Right renal cortex interstitium (tissue), 3 donors: ENCODE measurements around the gene RIN2. TPM values are rescaled to one million over a fixed set of nuclear protein-coding genes. Genes with fewer than 3 reads are reported as not detected.
A peak's percentile ranks its signal among the peaks of the same experiment; 100 is the strongest.
"Not testable (repeated sequence)": the region's sequence is repeated elsewhere in the genome, so short reads cannot be mapped to it uniquely, and the experiment has no call there.

Experiments
- DNase-seq, 3 donors: peaks; one replicate each; pipeline ENCODE4 v3.0.0-alpha.2; 2013; ENCODE audit warnings: low read depth in 3 of 3, low spot score in 2 of 3
- polyA plus RNA-seq, 3 donors: library from polyadenylated mRNA; unstranded; fragments of 120-200 nt; gene quantifications; one replicate each; pipeline ENCODE4 v1.2.1, GENCODE V29; 2013; ENCODE audit not compliant: insufficient read length in 3 of 3

RIN2 gene
- polyA plus RNA-seq, 3 donors, result 38.2 to 41.0 (median 40.7) TPM

- peak; percentile 67 to 78 (median 78) for DNase-seq
Observed at GRCh38 chr20:19784511-19785172, 26.6 kb downstream of the RIN2 start.

DNA sequence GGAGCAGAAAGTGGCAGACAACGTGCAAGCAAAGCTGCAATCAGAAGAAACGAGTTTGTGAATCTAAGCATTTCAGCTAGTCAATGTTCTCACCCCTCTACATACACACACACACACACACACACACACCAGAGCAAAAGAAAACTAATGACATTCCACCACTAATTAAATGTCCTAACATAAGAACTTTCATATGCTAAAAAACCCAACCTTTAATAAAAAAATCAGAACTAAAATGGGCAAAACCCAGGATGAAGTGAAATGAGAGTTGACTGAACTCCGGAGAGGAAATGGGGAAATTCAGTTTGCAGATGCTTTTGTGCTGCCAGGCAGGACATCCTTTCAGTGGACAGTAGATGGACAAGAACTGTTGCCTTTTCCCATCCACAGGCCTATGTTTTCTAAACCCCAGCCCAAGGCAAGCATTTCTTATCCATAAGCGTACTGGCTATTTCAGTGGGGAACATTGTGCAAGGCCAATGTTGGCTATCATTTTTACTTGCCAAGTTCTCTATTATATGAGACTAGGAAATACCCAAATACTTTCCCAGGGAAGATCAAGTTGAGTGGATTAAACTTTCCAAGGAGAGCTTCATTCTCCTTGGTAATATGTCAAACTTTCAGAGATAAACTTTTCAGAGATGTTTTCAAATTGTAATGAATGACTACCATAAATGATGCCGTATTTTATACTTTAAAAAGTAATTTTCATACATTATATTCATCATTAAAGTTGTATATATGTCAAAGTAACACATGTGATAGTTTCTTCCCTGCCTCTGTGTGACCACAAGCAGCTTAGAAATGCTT lies 27.3 kb downstream of the RIN2 start:
- no peak for DNase-seq

GRCh38 chr20:19785983-19786285 lies 27.9 kb downstream of the RIN2 start:
- DNase-seq, result no peak

DNA sequence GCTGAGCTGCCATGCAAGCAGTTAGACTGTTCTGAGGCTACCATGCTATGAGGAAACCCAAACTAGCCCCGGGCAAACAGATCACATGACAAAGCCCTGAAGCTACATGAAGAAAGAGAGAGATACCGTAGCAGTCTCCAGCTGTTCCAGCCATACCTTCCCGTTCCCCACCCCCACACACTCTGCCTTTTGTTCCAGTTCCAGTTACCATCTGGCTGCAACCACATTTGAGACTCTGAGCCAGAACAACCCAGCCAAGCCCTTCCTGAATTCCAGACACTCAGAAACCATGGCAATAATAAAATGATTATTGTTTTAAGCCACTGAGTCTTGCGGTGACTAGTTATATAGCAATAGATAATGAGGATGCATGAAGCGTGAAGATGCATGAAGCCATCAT lies 28.3 kb downstream of the RIN2 start:
- no peak for DNase-seq

- no peak for DNase-seq
Observed at GRCh38 chr20:19787366-19787765, 29.3 kb downstream of the RIN2 start.

DNA sequence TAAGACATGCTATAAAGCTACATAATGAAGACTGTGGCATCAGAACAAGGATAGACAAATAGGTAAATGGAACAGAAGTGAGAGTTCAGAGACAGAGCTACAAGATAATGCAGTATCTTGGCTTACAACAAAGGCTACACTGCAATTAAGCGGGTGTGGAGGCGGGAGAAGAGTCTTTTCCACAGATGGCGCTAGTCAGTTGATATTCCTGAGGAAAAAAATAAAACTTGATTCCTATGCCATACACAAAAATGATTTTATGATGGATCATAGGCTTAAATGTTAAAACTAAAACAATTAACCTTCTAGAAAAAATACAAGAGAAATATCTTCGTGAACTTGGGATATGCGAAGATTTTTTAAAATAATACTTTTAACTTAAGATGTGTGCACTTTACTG lies 31.0 kb downstream of the RIN2 start:
- DNase-seq, result no peak

DNA sequence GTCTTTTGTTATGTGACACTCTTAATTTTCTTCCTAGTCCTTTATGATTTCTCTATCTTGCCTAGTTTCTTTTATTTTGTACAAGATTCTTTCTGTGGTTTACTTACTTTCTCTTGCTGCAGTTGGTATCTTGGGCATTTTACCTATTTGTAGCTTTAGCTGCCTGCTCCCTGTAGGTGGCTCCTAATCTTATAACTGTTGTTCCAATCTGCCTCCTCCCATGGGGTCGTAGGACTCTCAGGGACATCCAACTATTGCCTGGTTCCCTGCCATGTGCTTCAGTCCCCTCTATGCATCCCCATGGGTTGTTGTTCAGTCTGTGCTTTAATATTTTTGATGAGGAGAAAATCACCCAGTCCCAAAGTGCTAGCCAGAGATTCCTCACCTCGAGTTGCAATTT lies 31.4 kb downstream of the RIN2 start:
- no peak for DNase-seq

GRCh38 chr20:19791887-19792286 lies 33.8 kb downstream of the RIN2 start:
- no peak for DNase-seq

- DNase-seq, result no peak
Observed at GRCh38 chr20:19793716-19794115, 35.7 kb downstream of the RIN2 start.

GRCh38 chr20:19794941-19795340 lies 36.9 kb downstream of the RIN2 start:
- no peak for DNase-seq

GRCh38 chr20:19799325-19799724 lies 41.3 kb downstream of the RIN2 start:
- no peak for DNase-seq

DNA sequence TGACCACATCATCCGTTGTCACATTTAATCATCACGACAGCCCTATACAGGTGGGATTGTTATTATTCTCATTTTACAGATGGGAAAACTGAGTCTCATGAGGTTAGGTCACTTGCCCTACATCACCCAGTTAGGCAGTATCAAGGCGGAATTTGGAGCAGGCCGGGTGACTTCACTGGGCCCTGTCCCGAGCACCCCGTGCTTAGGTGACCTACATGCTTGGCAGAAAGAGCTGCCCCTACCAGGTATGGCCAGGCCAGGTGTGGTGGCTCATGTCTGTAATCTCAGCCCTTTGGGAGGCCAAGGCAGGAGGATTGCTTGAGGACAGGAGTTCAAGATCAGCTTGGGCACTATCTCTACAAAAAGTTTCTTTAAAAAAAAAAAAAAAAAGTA lies 44.0 kb downstream of the RIN2 start:
- DNase-seq, result no peak

- no peak for DNase-seq
Observed at GRCh38 chr20:19802492-19803158, 44.6 kb downstream of the RIN2 start.

DNA sequence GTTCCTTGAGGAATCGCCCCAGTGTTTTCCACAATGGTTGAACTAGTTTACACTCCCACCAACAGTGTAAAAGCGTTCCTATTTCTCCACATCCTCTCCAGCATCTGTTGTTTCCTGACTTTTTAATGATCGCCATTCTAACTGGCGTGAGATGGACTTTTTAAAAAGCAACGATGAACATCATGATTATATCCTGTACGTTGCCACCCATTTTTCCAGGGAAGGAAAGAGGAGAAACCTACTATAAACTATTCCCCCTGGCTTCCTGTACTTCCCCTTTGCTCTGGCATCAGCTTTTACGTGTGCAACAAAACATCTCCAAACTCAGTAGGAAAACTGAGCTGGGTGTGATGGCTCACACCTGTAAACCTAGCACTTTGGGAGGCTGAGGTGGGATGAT lies 48.2 kb downstream of the RIN2 start:
- DNase-seq, result not testable (repeated sequence)

DNA sequence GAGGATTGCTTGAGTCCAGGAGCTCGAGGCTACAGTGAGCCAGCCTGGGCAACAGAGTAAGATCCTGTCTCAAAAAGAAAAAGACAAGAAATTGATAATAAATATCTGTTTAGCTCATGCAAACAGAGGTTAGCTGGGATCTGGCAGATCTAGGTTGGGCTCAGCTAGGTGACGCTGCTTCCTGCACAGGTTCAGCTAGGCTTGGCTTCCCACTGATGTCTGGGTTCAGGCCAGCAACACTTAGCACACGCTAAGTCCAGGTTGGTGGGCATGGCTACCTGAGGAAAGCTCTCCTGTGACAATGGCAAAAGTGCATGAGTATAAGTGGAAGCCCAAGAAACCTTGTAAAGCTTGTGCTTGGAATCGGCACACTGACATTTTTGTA lies 48.7 kb downstream of the RIN2 start:
- no peak for DNase-seq

- DNase-seq, result no peak
Observed at GRCh38 chr20:19807191-19807945, 49.3 kb downstream of the RIN2 start.
